Fibroblast of skin of left quadriceps (primary cell): ENCODE data around the gene TSKU.

Experiments used
- DNase-seq, 2 experiments: peaks; one replicate each; pipeline ENCODE4 v3.0.0-alpha.2; 2013; ENCODE audit warnings: low read depth in 2 of 2

TSKU gene

GRCh38 chr11:76770642-76771445, 12.3 kb upstream of the TSKU start:
- DNase-seq: peak; percentile 90

- DNase-seq: no peak
These were observed 11.6 kb upstream of the TSKU start for GRCh38 chr11:76771446-76772099.

GRCh38 chr11:76772100-76772782, 10.9 kb upstream of the TSKU start:
- DNase-seq: no peak

- no peak for DNase-seq
These were observed 10.4 kb upstream of the TSKU start for GRCh38 chr11:76772783-76773106.

- DNase-seq: no peak
These were observed 9.2 kb upstream of the TSKU start for GRCh38 chr11:76773921-76774361.

- DNase-seq: no peak
These were observed 6.7 kb upstream of the TSKU start for GRCh38 chr11:76776472-76776871.

- no peak for DNase-seq
These were observed 5.9 kb upstream of the TSKU start for GRCh38 chr11:76777305-76777704.

GRCh38 chr11:76777876-76778275, 5.3 kb upstream of the TSKU start:
- DNase-seq: no peak

- no peak for DNase-seq
These were observed 4.3 kb upstream of the TSKU start for GRCh38 chr11:76778874-76779273.

- DNase-seq: peak; percentile 69 to 70
These were observed 1.9 kb upstream of the TSKU start for GRCh38 chr11:76781046-76781801.

- DNase-seq: no peak
These were observed 1.2 kb upstream of the TSKU start for GRCh38 chr11:76781807-76782530.

- peak; percentile 97 for DNase-seq
These were observed 444 bp upstream of the TSKU start for GRCh38 chr11:76782531-76783293.

- no peak for DNase-seq
These were observed 999 bp downstream of the TSKU start for GRCh38 chr11:76783896-76784813.

- DNase-seq: no peak
These were observed 2.4 kb downstream of the TSKU start for GRCh38 chr11:76785513-76785912.

- DNase-seq: no peak
These were observed 2.9 kb downstream of the TSKU start for GRCh38 chr11:76786016-76786415.

GRCh38 chr11:76786441-76787014, 3.4 kb downstream of the TSKU start:
- DNase-seq: no peak

- DNase-seq: no peak
These were observed 4.1 kb downstream of the TSKU start for GRCh38 chr11:76787271-76787670.

GRCh38 chr11:76787911-76788596, 4.9 kb downstream of the TSKU start:
- DNase-seq: no peak
